ENCODE results near the gene PRR5. TPM values are rescaled to one million over a fixed set of nuclear protein-coding genes. Genes with fewer than 3 reads are reported as not detected.
A peak's percentile ranks its signal among the peaks of the same experiment; 100 is the strongest.
"Not testable (repeated sequence)": the region's sequence is repeated elsewhere in the genome, so short reads cannot be mapped to it uniquely, and the experiment has no call there.

Gene PRR5, protein sequence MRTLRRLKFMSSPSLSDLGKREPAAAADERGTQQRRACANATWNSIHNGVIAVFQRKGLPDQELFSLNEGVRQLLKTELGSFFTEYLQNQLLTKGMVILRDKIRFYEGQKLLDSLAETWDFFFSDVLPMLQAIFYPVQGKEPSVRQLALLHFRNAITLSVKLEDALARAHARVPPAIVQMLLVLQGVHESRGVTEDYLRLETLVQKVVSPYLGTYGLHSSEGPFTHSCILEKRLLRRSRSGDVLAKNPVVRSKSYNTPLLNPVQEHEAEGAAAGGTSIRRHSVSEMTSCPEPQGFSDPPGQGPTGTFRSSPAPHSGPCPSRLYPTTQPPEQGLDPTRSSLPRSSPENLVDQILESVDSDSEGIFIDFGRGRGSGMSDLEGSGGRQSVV
- total RNA-seq: 6.8 and 13.5 TPM in 2 replicates

DNA sequence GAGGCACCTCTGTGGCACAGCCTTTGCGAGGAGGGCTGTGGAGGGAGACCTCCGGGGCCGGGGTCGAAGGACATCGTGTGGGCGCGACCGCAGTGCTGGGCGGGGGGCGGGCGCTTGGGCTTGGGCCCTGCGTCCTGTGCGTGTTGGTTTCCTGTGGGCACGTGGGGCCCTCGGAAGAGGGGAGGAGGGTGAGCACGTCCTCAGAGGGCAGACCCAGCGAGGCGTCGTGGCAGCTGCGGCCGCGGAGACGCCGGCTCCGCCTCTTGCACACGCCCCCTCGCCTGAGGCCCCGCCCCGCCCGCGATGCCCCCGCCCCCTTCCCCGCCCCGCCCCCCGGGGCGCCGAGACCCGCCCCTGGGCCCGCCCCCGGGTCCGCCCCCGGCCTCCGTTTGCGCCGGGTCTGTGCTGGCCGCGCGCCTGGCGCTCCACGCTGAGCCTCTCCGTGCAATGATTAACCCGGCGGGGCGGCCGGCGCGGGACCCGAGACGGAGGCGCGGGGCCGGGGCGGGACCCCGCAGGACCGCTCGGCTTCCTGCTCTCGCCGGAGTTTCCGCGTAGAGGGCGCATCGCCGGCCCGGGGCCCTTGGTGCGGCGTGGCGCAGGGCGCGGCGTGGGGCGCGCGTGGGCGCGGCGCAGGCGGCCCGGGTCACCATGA is at the start of gene PRR5:
TSS of gene PRR5 (plus strand) at position 381 of the 655 bp plus-strand sequence. CDS start at position 652, 271 bp downstream.
- peak; percentile 40 to 78 for DNase-seq (ENCODE audit: low read depth in 2 of 2)

DNA sequence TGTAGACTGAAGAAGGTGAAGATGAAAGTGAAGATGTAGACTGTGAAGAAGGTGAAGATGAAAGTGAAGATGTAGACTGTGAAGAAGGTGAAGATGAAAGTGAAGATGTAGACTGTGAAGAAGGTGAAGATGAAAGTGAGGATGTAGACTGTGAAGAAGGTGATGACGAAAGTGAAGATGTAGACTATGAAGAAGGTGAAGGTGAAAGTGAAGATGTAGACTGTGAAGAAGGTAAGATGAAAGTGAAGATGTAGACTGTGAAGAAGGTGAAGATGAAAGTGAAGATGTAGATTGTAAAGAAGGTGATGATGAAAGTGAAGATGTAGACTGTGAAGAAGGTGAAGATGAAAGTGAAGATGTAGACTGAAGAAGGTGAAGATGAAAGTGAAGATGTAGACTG is 49.1 kb upstream of the PRR5 start:
- not testable (repeated sequence) for DNase-seq (ENCODE audit: low read depth in 2 of 2)

DNA sequence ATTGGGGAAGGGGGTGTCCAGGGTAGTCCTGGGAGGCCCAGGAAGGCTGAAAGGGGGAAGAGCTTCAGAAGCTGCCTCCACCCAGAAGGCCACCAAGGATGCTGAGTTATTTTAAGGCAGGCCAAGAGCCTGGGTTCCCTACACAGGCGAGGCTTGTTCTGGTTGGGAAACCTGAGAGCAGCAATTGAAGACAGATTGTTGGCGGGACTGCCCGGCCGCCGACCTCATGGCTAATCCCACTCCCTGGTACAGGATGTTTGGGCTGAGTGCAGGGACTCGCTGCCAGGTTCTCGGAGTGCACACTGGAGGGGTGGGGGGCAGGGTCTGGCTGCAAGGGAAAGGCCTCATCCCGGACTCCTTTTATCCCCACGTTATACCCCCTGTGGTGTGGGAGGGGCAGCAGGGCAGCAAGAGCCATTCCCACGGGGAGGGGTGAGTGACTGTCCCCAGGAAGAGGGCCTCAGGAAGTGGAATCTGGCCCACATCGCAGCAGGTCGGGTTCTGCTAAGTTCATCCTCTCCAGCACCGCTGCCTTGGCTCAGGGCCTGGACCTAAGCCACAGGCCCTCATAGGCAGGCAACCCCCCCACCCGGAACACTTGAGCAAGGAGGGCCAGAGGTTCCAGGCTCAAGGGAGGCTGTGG is 43.6 kb upstream of the PRR5 start:
- peak; percentile 41 to 51 for DNase-seq (ENCODE audit: low read depth in 2 of 2)

DNA sequence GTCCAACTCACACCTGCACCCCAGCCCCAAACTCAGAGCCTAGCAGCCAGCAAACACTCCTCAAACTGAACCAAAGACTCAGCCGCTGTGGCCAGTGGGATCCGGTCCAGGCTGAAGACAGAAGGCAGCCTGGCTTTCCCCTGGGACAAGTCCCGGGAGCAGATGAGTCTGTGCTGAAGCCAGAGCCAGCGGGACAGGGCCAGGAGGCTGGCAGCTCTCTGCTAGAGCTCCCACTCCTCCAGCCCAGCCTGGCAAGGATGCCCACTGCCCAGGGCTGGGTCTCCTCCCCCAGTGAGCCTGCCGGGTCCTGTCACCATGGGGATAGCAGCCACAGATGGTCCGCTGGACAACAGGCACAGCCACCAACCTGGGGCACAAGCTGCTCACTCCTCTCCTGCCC is 42.9 kb upstream of the PRR5 start:
- no peak for DNase-seq (ENCODE audit: low read depth in 2 of 2)

DNA sequence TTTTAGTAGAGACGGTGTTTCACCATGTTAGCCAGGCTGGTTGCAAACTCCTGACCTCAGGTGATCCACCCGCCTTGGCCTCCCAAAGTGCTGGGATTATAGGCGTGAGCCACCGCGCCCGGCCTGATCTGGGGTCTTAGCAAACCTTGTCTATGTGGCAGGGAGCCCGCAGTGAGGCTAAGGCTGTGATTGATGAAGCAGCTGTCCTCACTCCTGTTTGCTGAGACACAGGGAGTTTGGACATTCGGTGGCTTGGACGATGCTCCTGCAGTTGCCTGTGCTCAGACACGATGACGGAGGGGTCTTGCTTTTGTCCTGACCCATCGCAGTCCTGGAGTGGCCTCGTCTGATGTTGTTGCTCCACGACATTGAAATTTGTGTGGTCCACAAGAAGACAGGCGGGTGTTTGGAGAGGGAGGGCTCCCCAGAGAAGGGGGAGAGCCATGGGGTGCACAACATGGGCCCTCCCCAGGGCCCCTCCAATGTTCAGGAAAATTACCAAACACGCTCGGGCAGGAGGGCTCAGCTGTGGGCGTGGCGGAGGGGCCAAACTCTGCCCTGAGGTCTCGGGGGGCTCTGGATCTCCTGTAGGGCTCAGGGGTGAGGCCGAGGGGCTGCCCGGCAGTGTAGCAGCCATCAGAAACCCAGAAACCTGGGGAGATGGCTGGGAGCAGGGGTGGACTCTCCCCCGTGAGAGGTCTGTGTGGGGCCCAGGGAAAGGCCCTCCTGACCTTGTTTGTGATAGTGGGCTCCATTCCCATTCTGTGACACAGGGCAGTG is 41.8 kb upstream of the PRR5 start:
- DNase-seq (ENCODE audit: low read depth in 2 of 2): no peak

DNA sequence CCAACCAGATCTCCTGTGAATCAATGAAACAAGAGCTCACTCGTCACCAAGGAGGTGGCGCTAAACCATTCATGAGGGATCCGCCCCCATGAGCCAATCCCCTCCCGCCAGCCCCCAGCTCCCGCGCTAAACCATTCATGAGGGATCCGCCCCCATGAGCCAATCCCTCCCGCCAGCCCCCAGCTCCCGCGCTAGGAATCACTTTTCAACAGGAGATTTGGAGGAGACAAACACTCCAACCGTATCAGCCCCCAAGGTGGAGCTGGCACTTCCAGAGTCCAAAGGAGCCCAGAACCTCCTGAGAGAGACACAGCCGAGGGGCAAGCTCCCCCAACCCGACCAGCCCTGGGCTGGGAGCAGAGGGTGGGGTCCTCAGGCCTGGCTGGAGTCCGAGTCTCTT is 40.9 kb upstream of the PRR5 start:
- DNase-seq (ENCODE audit: low read depth in 2 of 2): no peak

DNA sequence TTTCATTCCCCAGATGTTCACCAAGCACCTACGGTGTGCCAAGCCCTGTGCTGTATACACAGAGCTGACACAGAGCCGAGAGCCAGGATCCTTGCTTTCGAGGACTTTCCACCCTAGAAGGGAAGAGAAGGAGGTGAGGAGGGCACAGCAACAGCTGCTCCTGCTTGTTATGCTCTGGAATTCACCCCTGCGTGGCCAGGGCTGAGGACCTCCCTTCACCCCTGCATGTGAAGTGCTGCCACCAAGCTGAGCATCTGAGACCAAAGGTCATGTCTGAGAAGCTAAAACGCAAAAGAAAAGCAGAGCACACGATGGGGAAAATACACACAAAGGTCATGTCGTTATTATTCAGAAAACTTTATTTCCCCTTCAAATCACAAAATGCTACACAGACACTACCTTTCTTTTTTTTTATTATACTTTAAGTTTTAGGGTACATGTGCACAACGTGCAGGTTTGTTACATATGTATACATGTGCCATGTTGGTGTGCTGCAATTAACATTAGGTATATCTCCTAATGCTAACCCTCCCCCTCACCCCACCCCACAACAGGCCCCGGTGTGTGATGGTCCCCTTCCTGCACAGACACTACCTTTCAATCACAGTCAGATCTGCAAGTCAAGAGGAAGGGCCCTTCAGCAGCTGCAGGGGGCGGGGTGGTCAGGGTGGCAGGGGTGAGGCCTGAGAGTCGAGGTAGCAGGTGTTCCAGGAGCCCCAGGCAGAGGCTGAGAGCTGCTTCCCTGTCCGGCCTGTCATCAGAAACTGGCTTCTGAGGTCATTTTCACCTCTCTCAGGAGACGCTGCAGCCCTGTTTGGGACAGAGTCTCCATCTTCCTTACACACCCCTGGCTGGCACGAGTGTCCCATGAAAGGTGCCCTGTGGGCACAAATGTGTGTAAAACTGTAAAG is 40.1 kb upstream of the PRR5 start:
- no peak for DNase-seq (ENCODE audit: low read depth in 2 of 2)

DNA sequence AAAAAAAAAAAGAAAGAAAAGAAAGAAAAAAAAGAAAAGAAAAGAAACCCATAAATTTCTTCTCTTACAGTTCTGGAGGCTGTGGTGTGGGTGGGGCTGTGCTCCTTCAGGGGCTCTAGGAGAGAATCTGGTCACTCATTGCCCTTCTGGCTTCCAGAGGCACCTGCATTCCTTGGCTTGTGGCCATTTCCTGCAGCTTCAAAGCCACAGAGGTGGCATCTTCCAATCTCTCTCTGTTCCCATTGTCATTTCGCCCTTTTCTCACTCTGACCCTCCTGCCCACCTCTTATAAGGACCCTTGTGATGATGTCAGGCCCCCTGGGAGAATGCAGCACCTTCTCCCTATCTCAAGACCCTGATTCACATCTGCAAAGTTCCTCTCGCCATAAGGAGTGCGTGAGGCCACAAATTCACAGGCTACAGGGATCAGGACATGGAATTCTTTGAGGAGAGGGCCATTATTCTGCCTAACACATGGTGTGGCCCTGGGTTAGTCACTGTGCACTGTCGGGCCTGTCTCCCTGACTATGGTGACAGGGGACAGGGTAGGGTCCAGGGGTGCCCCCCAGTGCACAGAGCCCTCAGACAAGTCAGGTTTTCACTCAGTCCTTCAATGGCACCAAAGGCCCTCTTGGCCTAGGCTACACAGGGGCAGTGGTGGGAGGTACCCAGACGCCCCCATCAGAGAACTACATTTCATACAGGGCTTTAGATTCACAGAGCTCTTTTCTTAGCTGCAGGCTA is 38.6 kb upstream of the PRR5 start:
- no peak for DNase-seq (ENCODE audit: low read depth in 2 of 2)

DNA sequence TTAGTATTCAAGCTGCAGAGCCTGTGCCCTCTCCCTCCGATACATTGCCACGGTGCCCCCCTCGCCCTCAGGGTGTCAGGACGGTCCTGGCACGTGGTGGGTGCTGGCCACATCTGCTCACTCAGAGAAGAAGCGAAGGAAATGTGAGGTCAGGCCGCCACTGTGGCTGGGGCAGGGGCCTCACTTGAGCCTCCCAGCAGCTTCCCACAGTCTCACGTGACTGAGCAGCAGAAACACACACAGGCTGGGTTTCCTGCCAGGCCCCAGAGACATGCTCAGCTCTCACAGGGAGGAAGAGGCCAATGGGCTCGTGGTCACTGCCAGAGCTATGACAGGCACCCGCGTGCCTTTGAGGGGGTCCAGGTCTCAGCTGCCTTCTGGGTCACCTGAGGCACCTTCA is 37.9 kb upstream of the PRR5 start:
- DNase-seq (ENCODE audit: low read depth in 2 of 2): peak; percentile 26 to 73

DNA sequence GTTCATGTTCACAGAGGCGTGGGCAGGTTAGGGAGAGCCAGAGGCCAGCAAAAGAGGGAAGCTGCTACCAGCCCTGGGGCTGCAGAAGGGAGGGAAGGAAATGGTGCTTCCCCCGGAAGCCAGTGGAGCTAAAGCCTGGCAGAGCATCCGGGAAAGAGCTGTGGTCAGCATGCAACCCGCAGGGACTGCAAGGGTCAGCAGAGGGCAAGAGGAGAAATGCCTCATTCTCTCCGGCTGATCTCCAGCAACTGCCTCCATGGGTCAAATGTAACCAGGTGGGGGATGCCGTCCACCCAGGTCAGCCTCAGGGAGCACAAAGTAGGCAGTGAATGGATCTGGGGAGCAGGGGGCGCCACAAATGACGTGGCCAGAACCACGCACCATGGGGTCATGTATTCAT is 36.9 kb upstream of the PRR5 start:
- peak in 1 of 2 donors; percentile 18 for DNase-seq (ENCODE audit: low read depth in 2 of 2)

DNA sequence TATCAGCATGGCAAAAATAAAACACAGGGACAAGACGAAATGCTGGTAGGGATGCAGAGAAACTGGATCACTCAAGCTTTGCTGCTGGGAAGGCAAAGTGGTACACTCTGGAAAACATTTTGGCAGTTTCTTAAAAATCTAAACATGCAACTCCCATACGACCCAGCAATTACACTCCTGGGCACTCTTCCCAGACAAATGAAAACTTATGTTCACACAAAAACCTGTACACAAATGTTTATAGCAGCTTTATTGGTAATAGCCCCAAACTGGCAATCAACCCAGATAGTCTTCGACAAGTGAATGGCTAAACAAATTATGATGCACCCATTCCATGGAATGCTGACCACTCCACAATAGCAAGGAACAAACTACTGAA is 35.8 kb upstream of the PRR5 start:
- no peak for DNase-seq (ENCODE audit: low read depth in 2 of 2)

DNA sequence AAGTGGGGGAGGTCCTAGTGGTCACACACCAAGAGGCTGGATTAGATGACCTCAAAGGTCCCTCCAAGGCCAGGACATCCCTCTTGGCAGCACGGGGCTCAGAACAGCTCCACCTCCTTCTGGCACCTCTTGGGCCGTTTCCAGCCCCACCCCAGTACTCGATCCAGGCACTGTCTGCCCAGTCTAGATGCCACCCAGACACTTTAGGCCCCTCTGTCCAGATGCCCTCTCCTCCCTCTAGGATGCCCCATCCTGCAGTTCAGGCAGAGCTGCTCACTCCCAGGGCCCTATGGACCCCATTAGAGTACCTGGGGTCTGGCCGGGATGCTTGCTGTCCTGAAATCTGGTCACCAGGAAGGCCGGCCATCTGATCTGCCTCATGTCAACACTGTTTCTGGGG is 34.7 kb upstream of the PRR5 start:
- no peak for DNase-seq (ENCODE audit: low read depth in 2 of 2)

DNA sequence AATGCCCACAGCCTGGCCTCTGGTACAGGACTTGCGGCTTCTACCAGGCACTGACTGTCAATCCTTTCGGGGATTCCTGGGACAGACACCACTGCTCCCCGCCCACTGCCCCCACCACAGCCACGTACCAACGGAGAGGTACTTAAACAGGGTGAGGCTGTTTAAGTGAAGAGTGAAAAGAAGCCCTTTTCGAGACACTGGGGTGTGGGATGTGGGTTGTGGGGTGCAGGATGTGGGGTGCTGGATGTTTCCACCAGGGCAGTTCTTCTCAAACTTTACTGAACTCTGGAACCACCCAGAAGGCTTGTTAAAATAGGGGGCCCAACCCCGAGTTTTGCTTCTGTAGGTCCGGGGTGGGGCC is 34.2 kb upstream of the PRR5 start:
- no peak for DNase-seq (ENCODE audit: low read depth in 2 of 2)

DNA sequence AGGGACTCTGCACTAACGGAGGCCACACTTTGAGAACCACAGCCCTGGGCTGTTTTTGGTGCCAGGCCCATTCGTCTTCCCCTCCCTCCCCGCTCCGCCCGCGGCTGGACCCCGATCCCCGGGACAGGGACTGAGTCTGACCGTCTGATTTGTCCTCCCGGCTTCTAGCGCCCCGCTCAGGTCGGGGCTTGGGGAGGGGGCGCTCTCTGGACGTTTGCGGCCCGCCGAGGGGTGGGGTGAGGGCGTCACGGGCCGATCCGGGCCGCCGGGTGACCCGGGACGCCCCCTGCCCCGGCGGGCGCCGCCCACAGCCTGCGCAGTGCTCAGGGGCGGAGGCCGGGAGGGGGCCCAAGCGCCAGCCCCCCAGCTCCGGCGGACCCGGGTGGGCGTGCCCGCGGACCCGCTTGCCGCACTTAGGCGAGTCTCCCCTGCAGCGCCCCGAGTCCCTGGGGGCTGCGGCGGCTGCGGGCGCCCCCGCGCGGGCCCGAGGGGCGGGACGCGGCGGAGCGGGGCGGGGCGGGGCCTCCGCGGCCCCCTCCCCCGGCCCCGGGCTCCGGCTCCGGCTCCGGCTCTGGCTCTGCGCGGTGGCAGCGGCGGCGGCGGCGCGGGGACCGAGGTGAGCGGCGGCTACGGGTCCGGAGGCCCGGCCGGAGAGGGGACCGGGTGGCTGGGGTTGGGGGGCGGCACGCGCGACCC is 33.7 kb upstream of the PRR5 start:
- peak in 1 of 2 donors; percentile 25 for DNase-seq (ENCODE audit: low read depth in 2 of 2)

DNA sequence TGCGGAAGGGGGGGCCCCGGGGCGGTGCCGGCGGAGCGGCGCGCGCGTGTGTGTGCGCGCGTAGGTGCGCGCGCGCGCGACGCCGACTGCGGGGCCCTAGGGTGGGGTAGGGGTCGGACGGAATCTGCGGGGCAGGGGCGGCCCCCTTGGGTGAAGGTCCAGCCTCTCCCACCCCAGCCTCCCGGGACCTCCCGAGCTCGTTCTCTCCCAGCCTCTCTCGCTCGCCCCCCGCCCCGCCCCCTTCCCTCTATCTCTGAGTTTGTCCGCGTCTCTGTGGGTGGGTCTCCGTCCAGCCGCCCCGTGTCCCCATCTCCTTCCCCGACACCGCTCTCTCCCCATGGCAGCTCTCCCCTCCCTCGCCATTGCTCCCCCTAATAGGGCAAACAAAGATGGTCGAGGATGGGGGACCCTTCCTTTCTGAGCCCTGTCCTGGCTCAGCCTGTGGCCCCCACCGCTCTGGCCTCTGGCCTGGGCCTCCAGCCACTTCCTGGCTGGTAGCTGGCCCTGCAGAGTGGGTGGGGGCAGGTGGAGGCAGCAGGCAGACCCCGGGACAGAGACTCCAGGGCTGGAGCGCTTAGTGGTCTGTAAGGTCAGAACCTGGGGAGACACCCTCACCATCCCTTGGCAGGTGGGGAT is 33.0 kb upstream of the PRR5 start:
- DNase-seq (ENCODE audit: low read depth in 2 of 2): no peak

DNA sequence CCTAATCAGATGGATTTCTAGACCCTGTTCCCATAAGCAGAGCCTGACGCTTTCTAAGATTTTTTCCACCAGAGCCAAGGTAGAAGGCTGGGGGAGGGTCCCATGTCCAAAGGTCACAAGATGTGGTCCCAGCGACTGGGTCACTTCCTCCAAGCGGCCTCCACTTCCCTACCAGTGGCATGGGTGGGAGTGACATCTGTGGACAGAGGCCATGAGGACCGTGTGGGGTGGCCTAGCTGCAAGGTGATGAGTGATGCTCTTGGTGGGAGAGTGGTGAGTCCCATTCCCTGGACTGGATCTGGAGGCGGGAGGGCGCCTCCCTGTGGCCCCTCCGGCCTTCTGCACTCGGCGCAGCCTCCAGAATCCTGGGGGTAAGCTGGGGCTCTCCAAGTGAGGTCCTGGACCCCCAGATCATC is 32.4 kb upstream of the PRR5 start:
- peak; percentile 17 to 40 for DNase-seq (ENCODE audit: low read depth in 2 of 2)

DNA sequence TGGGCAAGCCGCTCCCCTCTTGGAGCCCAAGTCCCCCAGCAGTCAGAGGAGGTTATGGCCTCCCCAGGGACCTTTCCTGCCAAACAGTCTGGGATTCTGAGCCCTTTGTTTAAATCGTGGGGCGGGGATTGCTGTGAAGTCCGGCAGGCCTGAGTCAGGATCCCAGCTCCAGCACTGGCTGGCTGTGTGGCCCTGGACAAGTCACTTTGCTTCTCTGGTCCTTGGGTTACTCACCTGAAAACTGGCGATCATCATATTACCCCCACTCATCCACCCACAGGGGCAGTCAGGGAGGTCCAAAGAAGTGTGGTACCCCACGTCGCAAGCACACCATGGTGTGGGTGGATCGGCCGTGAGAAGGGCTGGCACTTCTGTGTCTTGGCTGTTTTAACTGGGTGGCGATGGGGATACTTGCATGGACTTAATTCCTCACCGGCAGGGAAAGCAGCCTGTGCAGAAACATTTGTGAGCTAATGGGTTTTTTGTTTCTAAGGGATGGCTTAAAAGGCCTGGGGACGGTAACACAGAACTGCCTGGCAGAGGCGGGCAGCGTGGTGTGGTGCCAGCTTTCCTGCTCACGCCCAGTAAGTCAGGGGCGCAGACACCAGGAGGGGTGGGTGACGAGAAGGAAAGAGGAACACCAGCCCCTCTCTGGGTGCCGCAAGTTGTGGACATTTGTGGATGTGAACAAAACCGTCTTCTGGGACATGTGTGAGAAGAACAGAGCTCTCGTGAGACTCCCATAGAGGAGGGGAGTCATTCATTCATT is 31.6 kb upstream of the PRR5 start:
- no peak for DNase-seq (ENCODE audit: low read depth in 2 of 2)

DNA sequence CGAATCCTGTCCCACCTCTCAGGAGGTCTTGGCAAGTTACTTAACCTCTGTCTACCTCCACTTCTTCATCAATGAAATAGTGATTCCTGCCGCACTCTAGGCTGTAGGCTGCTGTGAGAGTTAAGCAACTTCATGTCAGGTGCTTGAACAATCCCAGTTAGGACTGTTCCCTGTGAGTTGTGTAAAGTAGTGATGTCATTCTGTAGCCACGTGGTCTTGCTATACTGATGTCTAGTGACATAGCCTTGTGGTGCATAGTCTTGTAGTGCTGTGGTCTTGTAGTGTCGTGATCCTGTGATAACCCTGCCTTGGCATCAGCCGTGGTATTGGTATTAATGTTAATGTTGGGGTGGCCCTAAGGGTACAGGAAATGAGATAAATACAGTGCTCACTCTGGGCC is 30.3 kb upstream of the PRR5 start:
- no peak for DNase-seq (ENCODE audit: low read depth in 2 of 2)
